OCI-LY3 (cell line): Measurements from ENCODE around the gene LIPC.

ENCODE experiments used
- H2AFZ ChIP-seq: fragments of 200-600, 300-600 bp; shearing (Covaris generic); 2 replicates; pipeline ENCODE4 v1.6.0; 2014; ENCODE audit warnings: antibody characterized with exemption, low read depth, low read length
- H3K27ac ChIP-seq: fragments of 200-600, 300-600 bp; sonication (generic); 2 replicates; pipeline ENCODE4 v1.5.1; 2014; ENCODE audit warnings: mild to moderate bottlenecking, low read length, moderate library complexity, mixed read lengths
- H3K27me3 ChIP-seq: fragments of 200-600, 300-600 bp; sonication (generic); 2 replicates; pipeline ENCODE4 v1.6.1; 2014; ENCODE audit warnings: low read depth, low read length, mixed read lengths
- H3K36me3 ChIP-seq: fragments of 200-600, 300-600 bp; sonication (generic); replicated peaks from 2 replicates; pipeline ENCODE3; 2014; ENCODE audit warnings: low read depth, low read length, mixed read lengths
- H3K4me1 ChIP-seq: fragments of 300-600, 200-600 bp; sonication (generic); 2 replicates; pipeline ENCODE4 v1.6.1; 2014; ENCODE audit warnings: low read length, mixed read lengths
- H3K4me2 ChIP-seq: fragments of 200-600, 300-600 bp; sonication (generic); 2 replicates; pipeline ENCODE4 v1.6.1; 2014; ENCODE audit warnings: low read length, mixed read lengths
- H3K4me3 ChIP-seq: fragments of 300-600, 200-600 bp; sonication (generic); 2 replicates; pipeline ENCODE4 v1.5.1; 2014; ENCODE audit warnings: antibody characterized with exemption, mild to moderate bottlenecking, low read length, moderate library complexity
- H3K79me2 ChIP-seq: fragments of 300-600, 200-600 bp; shearing (Covaris generic); 2 replicates; pipeline ENCODE4 v1.6.1; 2014; ENCODE audit warnings: mild to moderate bottlenecking, low read length, mixed read lengths
- H3K9ac ChIP-seq: fragments of 300-600, 200-600 bp; shearing (Covaris generic); 2 replicates; pipeline ENCODE4 v1.6.0; 2014; ENCODE audit warnings: mild to moderate bottlenecking, low read length, moderate library complexity
- H3K9me3 ChIP-seq: fragments of 200-600, 300-600 bp; shearing (Covaris generic); 2 replicates; pipeline ENCODE4 v1.6.1; 2014; ENCODE audit warnings: low read length, mixed read lengths; ENCODE audit not compliant: insufficient read depth
- H4K20me1 ChIP-seq: fragments of 200-600, 300-600 bp; sonication (generic); 2 replicates; pipeline ENCODE4 v1.6.1; 2016; ENCODE audit warnings: low read length, mixed read lengths; ENCODE audit not compliant: insufficient read depth
- CTCF ChIP-seq: fragments of 200-600, 300-600 bp; sonication (generic); IDR thresholded peaks from 2 replicates; pipeline ENCODE4 v1.5.1; 2014; ENCODE audit warnings: antibody characterized with exemption, low read length, low read depth
- EZH2phosphoT487 ChIP-seq: fragments of 200-600 bp; shearing (Covaris generic); IDR thresholded peaks from 2 replicates; pipeline ENCODE4 v1.6.1; 2018; ENCODE audit warnings: antibody characterized with exemption, mixed run types, low read depth

The LIPC gene

GRCh38 chr15:58390655-58391054 is 41.1 kb upstream of the LIPC start:
- no peaks in the 10 kb centered on the region for H4K20me1 ChIP-seq
- peaks cover 5% of the 10 kb centered on the region for H3K27me3 ChIP-seq

DNA sequence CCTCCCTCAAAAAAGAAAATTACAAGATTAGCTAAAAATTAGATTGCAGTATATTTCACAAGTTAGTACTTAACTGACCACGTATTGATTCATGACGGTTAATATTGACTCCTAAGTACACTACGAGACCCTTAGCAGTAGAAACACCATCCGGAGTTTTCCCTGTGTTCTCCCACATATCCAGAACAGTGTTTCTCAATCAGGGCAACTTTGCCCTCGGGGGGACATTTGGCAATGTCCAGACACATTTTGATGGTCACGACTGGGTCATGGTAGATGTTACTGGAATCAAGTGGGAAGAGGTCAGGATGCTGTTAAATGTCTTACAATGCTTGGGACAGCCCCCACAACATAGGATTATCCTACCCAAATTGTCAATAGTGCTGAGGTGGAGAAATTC is 40.7 kb upstream of the LIPC start:
- TF ChIP-seq CTCF (no peak), EZH2phosphoT487 (no peak)
- Histone ChIP-seq H4K20me1 (no peaks in the 10 kb centered on the region), H3K9ac (no peak overlapping the region), H2AFZ (no peak overlapping the region), H3K27ac (no peak overlapping the region), H3K27me3 (peaks cover 9% of the 10 kb centered on the region), H3K9me3 (no peaks in the 10 kb centered on the region), H3K36me3 (no peaks in the 10 kb centered on the region), H3K4me1 (no peaks in the 10 kb centered on the region), H3K4me3 (no peak overlapping the region), H3K79me2 (no peaks in the 10 kb centered on the region), H3K4me2 (no peak overlapping the region)

More at GRCh38 chr15:58390655-58391054, 41.1 kb upstream of the LIPC start:
- no peak overlapping the region for H3K27ac ChIP-seq
- no peaks in the 10 kb centered on the region for H3K79me2 ChIP-seq
- no peak overlapping the region for H3K4me3 ChIP-seq
- H3K9me3 ChIP-seq, result no peaks in the 10 kb centered on the region
- H3K36me3 ChIP-seq, result no peaks in the 10 kb centered on the region
- no peak overlapping the region for H2AFZ ChIP-seq
- no peaks in the 10 kb centered on the region for H3K4me1 ChIP-seq
- H3K4me2 ChIP-seq, result no peak overlapping the region
- H3K9ac ChIP-seq, result no peak overlapping the region
- TF ChIP-seq CTCF (no peak), EZH2phosphoT487 (no peak)

DNA sequence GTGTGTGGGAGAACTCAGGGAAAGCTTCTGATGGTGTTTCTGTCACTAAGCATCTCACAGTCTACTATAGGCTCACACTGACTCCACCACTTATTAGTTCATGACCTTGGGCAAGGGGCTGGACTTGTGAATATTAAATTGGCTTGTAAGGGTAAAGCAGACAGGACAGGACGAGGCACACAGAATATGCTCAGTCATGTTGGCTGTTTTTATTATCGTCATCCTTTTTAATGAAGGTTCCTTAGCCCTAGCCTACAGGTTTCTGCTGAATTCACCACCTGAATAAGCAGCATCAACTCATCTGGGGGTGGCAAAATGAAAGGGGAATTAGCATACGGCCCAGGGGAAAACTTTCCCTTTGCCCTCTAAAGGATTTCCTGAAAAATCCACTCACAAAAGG is 39.6 kb upstream of the LIPC start:
- Histone ChIP-seq H3K4me2 (no peak overlapping the region), H3K27ac (no peak overlapping the region), H2AFZ (no peak overlapping the region)

DNA sequence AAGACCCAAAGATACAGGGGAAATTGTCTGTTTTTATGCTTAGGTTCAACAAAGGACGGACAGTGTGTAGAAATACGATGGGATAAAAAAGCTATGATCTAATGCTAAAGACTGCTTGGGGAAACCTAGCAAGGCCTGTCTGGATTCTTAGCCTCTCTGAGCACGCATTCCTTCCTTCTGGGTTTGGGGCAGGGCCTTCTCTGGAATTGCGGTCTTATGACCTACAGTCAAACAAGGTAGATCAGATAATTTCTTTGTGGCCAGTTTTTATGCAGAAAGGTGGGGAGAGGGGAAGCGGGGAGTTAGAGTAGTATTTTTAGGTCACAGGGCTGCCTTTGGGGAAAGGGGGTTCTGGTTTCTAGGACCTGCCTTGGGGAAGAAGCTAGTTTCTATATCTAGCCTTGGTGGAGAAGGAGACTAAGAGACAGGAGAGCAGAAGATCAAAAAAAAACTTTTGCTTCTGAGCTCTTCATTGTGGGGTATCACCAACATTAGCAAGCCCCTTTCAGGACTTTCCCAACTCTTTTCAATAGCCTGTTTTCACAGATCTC is 39.1 kb upstream of the LIPC start:
- H3K4me2 ChIP-seq, result no peak overlapping the region
- H3K79me2 ChIP-seq, result no peaks in the 10 kb centered on the region
- H3K9me3 ChIP-seq, result no peaks in the 10 kb centered on the region
- no peak overlapping the region for H3K4me3 ChIP-seq
- no peak overlapping the region for H2AFZ ChIP-seq
- no peaks in the 10 kb centered on the region for H3K4me1 ChIP-seq
- H3K9ac ChIP-seq, result no peak overlapping the region
- TF ChIP-seq CTCF (no peak), EZH2phosphoT487 (no peak)
- H3K27me3 ChIP-seq, result peaks cover 16% of the 10 kb centered on the region
- H3K27ac ChIP-seq, result no peak overlapping the region
- no peaks in the 10 kb centered on the region for H4K20me1 ChIP-seq
- H3K36me3 ChIP-seq, result no peaks in the 10 kb centered on the region

More for the DNA sequence above, 39.6 kb upstream of the LIPC start:
- Histone ChIP-seq H3K79me2 (no peaks in the 10 kb centered on the region), H3K4me1 (no peaks in the 10 kb centered on the region), H3K9ac (no peak overlapping the region), H3K36me3 (no peaks in the 10 kb centered on the region), H4K20me1 (no peaks in the 10 kb centered on the region), H3K9me3 (no peaks in the 10 kb centered on the region), H3K27me3 (peaks cover 16% of the 10 kb centered on the region), H3K4me3 (no peak overlapping the region)
- TF ChIP-seq EZH2phosphoT487 (no peak), CTCF (no peak)
